Iris pigment epithelial cell (primary cell): ENCODE data around the gene CLK2.
"Not testable (repeated sequence)": the region's sequence is repeated elsewhere in the genome, so short reads cannot be mapped to it uniquely, and the experiment has no call there.

Experiments
- DNase-seq: peaks from one replicate; pipeline ENCODE4 v3.0.0-alpha.2; 2011; ENCODE audit warnings: low read depth

CLK2 gene

DNA sequence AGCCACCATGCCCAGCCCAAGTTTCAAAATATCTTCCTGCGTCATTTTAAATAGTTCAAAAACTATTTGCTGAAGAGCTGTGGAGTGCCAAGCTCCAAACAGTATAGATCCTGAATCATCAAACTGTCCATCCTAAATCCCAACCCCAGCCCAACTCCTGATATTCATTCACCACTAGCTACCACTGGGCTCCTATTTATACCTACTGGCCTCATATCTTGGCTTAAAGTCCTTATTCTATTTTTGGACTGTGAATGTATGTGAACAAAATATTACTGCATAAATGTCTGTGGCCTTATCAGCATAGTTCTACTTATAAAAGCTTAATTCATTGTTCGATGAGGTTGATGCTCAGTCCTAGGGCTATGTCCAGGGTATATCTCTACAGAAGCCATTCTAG, 5.9 kb downstream of the CLK2 start:
- DNase-seq: no peak

DNA sequence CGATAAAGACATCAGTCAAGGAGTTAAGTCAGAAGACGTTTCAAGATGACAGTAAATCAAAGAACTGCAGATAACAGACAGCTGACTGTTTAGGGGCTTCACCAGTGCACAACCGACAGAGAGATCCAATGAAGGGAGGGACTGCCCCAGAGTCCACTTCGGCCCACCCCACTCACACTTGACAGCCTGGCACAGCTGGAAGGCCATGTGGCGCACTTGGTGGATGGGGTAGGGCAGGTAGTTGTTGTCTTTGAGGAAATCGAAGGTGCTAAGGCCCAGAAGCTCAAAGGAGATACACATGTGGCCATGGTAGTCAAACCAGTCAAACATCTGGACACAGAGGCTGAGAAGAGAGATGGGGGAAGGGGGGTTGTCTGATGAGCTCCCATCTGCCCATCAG, 6.8 kb downstream of the CLK2 start:
- DNase-seq: no peak

DNA sequence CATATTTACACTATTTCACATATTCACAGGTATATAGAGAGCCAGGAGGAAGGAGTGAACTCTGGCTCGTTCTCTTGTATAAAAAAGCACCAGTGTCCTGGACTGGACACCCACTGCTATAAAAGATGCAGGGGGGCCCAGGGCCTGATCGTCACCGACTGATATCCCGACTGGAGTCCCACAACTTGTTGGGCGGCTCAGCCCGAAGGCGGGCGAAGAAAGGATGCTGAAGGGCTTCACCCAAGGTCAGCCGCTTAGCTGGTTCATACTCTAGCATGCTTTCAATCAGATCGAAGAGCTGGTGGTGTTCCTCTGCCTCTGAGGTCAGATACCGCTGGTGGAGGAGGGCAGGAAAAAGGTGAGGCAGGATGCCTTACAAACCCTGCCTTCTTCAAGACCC, 10.2 kb downstream of the CLK2 start:
- DNase-seq: no peak

DNA sequence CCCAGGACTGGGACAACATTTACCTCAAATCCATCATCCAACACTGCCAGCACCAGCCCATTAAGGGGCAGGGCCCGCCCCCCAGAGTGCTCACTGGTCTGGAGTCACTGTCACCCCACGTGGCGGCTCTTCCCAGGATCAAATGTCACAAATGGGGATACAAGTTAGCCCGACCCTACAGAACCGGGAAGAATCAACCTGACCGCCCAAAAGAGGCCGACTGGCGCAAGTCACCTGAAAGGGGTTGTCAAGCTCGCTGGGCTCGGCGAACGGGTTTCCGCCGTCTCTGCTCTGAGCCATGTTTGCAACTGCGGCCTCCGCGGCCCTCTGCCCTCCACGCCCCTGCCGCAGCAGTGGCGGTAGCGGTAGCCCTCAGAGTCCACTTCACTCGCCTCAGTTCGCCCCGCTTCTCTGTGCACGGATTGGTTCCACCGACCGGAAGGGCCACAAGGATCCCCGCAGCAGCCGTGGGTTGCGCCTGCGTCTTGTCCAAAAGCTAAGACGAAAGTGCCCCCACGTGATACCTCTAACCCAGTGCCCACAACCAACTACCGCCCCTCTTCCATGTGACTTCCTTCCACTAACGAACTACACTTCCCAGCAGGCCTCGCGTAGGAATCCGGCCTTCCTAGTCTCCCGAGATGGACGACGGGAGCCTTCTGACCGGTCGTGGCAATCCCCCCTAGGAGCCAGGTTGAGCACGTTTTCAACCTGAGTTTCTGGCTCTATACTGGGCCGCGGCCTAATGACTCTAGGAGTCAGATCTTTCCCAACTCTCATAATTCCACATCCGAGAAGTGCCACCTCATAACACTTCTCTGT, 11.2 kb downstream of the CLK2 start, which contains the start of gene SCAMP3:
Gene SCAMP3 (minus strand): TSS at position 509 of the 822 bp plus-strand sequence. CDS start 209 bp downstream, at position 300.
- peak; percentile 100 for DNase-seq

DNA sequence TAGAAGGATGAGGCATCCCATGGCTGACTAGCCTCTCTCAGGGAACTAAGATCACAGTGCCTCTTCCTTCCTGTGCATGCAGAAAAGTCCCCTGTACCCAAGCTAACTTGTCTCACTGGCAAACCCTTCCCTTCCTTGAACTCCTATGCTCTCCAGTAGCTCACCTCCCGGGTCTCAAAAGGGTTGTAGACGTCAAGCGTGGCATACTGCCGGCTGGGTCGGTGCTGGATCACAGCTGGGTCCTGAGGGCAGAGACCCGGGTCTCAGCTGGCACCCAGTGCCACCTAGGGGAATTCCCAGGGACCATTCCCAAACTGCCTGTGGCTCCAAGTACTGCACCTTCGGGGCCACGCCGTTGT, 11.8 kb downstream of the CLK2 start:
- peak; percentile 20 for DNase-seq

DNA sequence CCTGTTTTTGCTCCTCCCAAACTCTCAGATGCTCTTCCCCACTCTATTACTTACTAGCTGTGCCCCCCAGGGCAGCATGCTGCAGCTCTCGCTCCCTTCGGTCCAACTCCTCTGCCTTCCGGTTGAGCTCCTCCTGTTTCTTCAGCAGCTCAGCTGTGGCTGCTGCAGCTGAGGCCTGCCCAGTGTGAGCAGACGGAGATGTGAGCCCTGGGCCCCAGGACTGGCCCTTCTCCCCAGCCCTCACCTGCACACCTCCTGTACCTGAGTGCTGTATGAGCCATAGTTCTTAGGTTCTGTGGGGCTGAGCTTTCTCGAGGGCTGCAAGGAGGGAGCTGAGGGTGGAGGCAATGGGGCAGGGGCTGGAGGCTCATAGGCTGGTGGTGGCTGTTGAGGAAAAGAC, 13.0 kb downstream of the CLK2 start:
- no peak for DNase-seq

DNA sequence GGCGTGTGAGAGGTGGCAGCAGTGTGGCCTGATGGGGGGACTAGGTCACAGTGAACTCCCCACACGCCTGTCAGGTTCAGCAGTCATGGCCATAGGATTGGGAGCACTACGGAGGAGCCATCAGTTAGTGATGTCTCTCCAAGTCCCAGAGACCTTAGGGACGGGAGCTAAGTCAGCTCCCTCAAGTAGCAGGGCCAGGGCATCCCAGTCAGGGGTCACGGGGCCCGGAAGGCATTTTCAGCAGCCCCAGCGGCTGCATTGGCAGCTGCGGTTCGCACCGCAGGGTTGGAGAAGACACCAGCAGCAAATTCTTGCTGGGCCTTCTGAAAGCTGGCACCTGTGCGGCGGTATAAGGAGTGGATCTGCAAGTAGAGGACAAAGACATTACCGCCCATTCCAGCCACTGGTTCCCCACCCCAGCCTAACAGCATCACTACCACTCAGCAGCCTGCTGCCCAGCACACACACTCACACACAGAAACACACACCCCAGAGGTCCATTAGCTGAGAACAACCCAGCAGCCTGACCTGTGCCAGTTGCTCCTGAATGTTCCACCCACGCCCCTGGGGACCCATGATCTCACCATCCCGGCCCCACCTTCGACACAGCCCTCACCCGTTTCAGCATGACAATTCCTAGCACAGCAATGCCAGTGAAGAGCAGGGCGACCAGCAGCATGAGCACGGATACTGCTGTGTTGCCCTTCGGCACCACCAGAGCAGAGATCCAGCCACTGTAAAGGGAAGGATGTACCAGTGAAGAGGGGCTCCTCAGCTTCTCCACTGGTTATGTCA, 17.0 kb downstream of the CLK2 start:
- DNase-seq: no peak

DNA sequence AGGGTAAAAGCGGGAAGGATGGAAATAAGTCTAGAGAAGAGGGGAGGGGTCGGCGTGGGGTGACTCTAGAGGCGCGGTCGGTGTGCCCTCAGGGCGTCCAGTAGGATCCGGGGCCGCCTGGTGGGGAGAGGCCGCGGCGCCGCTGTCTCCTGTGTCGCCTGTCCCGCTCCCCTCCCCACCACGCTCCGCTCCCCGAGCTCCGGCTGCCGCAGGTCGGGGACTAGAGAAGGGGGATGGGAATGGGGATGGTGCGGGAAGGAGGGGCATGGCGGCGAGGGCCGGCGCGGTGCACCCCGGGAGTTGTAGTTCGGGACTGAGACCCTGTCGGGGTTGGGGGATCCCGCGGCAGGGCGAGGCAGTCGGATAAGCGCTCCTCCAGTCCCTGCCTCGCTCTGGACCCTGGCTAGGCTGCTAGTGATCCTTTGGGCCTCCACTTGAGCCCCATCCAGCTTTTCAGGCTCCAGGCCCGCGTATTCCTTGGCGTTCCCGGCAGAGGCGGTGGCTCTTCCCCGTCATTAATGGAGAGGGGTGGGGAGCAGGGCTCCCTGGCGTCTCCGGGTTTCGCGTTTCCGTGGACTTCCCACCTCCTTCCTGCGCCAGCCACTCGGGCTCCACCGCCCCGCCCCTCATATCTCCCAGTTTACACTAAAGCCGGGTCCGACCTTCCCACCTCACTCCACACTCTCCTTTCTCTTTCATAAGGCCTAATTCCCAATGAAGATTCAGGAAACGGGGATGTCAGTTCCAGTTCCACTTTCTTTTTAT, 17.9 kb downstream of the CLK2 start, which contains the start of gene ENTREP3:
Gene ENTREP3 (minus strand): TSS at position 241 of the 765 bp plus-strand sequence. CDS start 606 bp downstream, outside the sequence.
- DNase-seq: peak; percentile 83

DNA sequence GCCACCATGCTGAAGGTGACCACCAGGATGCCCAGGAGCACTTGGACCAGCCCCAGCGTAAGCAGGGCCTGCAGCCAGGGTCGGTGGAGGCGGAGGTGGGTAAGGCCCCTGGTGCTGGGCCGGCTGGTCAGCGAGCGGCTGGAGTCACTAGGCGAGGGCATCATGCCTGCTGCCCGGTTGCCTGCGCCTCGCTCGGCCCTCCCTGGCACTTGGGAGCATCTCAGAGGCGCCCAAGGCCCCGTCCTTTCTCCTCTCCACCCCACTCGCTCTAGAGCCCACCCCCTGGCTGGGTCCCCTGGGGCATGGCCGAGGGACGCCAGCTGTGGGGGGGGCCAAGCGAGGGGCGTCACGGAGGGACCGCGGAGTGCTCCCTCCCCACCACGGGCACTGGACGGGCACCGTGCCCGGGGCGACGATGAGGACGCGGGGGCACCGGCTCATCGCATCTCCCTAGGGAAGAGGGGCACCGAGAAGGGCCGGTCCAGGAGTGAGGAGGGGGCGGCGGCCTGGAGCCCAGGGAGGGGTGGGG, 18.5 kb downstream of the CLK2 start:
- DNase-seq: no peak

DNA sequence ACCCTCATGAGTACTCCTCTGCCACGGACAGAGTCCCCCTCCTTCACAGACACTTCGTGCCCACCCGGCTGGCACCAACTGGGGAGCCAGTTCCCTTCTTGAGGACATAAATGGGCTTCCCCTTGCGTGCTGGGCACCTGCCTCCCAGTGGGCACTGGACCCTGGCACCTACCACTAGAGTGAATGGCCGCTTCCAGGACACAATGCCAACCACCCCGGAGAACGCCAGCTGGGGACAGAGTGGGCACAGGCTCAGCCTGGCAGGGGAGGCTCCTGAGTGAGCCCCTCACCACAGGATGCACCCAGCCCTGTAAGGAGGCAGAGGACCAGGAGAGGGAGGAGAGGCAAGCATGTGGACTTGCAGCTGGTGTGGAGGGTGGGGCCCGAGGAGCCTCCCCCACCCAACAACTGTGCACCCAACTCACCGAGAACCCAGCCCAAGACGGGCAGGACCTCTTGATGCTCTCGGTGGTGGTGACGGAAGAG, 19.0 kb downstream of the CLK2 start:
- DNase-seq: peak; percentile 20

DNA sequence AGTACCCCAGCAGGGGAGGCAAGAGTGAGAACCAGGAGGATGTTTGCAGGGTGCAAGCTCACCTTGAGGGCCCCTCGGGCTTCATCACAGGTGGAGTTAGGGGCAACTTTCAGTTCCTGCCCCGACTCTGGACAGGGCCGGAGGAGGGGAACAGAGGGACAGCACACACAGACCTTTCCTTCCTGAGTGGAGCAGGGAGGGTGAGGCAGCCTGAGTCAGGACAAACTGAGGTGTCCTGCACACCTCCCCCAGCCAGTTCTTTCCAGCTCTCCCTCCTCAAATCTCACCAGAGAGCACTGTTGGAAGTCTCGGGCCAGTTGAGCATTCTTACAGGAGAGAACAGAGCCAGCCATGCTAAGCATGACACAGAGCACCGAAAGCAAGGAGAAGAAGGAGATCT, 19.5 kb downstream of the CLK2 start:
- DNase-seq: peak; percentile 23

DNA sequence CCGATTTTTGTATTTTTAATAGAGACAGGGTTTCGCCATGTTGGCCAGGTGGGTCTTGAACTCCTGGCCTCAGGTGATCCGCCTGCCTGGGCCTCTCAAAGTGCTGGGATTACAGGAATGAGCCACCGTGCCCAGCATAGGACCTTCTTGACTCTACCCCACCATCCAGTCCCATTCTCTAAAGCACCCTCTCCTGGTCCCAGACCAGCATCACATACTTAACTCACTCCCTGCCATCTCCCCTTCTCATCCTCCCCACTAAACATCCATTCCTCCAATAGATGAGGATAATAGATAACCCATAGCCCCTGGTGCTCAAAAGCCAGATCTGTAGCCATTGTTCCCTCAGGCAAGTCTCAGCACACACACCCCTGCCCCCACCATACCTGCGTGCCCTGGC, 20.1 kb downstream of the CLK2 start:
- DNase-seq: no peak

DNA sequence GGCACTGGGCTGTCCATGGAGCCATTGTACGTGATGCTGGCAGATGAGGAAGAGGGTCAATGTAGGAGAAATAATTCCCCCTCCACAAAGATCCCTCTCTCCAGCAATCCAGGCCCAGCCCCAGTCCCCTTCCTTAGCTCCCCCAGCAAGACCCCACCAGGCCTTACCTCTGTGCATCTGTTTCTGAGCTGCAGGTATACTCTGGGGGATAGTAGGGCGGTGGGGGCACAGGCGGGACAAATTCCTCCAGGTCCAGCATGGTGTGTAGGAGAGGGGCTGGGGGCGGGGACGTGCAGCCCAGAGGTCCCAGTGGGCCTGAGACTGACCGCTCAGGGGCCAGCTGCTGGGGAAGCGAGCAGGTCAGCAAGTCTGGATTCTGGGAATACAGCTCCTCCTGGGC, 21.7 kb downstream of the CLK2 start:
- no peak for DNase-seq

DNA sequence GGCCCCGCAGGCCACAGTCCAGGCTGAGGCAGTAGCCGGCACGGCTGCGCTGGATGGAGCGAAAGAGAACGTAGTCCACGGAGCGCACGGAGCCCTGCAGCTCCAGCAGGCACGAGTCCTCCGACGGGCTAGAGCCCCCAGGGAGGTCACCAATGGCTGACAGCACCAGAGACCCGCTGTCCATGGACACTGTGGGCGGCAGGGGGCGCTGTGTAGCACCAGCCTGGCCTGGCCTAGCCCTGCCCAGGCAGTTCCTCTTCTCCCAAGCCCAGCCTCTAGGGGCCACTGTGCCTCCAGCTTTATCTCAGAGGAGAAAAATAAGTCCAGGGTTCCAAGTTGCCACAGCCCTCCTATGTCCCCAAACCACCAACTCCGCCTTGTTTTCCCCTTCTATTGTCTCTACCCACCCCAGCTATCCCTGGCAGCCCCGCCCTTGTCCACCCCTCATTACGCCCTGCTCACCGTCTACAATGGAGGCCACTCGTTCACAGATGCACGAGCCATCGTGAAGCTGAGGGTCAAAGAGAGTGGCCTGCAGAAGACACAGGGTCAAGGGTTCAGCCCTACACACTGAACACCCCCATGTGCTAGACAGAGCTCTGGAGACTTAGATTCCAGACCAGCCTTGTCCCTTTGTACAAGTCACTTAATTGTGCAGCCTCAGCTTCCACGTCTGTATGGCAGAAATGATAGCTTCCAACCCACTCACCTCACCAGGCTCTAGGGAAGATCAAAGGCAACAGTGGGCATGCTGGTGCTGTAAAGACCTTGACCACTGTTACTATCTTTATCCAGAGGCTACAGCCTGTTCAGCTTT, 22.5 kb downstream of the CLK2 start:
- DNase-seq: peak; percentile 86

DNA sequence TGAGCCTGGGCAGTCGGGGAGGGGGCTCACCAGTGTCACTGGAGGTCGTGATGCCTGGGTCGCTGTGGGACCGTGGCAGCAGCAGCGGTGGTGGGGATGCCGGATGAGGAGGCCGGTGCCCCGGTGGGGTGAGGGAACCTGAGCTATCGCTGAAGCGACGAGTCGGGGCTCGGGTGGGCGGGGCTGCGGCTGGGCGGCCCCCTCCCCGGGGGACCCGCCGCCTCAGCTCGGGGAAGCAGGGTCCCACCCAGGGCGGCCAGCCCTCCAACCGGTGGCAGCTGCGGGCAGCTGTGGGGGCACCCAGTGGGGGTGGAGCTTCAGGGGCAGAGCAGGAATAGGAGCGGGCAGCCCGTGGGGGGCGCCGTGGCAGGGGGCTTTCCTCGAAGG, 23.1 kb downstream of the CLK2 start:
- no peak for DNase-seq

DNA sequence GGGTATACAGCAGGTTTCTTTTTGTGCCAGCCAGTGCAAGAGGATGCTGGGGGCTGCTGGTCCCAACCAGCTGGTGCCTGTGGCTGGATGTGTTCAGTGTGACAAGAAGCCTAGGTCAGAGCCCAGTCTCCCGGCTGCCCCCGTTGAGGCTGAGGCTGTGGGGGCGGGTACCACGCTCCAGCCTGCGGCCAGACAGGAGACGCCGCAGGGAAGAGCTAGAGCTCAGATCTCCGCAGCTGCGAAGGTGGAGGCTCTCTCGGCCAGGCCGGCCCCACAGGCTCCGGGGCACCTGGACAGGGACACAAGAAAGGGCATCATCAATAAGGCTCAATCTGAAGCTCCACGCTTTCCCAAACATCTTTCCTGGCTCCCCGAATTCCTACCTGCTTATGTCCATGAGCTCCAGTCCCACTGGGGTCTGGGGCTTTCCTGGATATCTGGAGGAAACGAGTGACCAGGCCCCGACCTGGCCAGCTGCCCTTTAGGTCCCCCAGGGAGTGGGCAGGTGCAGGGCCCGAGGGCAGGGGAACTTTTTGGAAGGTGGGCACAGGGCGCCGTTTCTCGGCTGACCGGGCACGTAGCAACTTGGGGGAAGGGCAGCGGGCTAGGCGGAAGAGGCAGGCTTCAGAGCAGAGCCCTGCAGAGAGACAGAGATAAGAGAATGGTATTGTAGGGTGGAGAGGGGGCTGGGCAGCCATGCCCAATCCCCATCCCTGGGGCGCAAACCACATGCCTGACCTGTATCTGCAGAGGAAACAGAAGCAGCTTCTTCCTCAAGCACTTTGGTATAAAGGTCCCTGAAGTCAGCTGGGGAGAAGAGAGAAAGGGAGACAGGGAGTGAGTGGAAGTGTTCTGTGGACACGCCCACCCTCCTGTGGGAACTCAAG, 25.4 kb downstream of the CLK2 start:
- no peak for DNase-seq

DNA sequence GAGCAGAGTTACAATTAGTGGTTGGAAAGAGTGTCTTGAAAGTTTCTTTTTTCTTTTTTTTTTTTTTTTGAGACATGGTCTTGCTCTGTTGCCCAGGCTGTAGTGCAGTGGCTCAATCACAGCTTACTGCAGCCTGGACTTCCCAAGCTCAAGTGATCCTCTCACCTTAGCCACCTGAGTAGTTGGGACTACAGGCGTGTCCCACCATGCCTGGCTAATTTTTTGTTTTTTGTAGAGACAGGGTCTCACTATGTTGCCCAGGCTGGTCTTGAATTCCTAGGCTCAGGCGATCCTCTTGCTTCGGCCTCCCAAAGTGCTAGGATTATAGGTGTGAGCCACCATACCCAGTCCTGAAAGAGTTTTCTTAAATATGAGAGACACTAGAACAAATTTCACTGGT, 26.5 kb downstream of the CLK2 start:
- DNase-seq: not testable (repeated sequence)

DNA sequence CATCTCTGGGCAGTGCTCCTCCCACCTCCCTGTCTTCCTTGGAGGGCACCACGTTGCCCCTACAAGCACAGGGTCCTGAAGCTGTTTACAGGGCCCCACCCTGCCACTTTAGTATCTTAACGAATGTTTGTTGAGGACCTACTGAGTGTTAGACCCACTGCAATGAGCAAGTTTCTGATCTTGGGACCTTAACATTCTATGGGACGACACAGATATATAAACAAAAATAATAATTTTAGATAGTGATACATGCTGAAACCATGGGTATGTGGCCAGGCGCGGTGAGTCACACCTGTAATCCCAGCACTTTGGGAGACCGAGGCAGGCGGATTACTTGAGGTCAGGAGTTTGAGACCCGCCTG, 28.2 kb downstream of the CLK2 start:
- DNase-seq: peak; percentile 68

DNA sequence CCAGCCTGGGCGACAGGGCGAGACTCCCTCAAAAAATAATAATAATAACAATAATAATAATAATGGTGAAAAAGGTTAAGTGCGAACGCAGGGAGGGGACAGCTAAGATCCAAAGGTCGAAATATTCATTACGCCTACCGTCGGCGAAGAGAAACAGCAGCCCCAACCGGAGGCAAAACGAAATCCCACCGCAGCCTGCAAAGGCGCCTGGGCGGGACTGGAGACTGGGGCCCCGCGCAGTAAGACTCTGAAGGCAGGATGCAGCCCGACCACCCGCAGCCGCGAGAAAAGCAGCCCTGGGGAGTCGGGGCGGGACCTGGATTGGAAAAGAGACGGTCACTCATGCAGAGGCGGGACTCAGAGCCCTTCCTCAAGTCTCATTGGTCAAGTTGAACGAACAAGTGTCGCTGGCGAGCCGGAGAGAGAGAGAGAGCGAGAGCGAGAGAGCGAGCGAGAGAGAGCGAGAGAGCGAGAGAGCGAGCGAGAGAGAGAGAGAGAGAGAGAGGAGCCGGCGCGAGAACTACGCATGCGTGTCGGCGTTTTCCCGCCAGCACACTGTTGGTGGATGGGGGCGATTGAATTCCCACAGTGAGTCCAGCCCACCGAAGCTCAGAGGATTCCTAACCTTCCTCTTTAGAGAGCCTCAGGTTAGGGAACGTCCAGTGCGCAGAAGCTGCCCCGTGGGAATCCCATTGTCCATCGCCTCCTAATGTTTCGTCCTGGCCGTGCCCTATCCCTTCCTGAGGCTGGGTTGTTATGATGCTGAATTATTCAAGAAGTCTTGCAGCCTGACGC, 28.7 kb downstream of the CLK2 start:
- DNase-seq: peak; percentile 100
